OCI-LY3 (cell line): ENCODE data around the gene RPL10A.

Experiments
- EZH2phosphoT487 ChIP-seq: fragments of 200-600 bp; shearing (Covaris generic); IDR thresholded peaks from 2 replicates; pipeline ENCODE4 v1.6.1; 2018; ENCODE audit warnings: antibody characterized with exemption, mixed run types, low read depth
- TF ChIP-seq, protein P1 (sequence below): fragments of 200-600, 300-600 bp; sonication (generic); IDR thresholded peaks from 2 replicates; pipeline ENCODE4 v1.5.1; 2014; ENCODE audit warnings: antibody characterized with exemption, low read length, low read depth

- TF ChIP-seq, protein P1, sequence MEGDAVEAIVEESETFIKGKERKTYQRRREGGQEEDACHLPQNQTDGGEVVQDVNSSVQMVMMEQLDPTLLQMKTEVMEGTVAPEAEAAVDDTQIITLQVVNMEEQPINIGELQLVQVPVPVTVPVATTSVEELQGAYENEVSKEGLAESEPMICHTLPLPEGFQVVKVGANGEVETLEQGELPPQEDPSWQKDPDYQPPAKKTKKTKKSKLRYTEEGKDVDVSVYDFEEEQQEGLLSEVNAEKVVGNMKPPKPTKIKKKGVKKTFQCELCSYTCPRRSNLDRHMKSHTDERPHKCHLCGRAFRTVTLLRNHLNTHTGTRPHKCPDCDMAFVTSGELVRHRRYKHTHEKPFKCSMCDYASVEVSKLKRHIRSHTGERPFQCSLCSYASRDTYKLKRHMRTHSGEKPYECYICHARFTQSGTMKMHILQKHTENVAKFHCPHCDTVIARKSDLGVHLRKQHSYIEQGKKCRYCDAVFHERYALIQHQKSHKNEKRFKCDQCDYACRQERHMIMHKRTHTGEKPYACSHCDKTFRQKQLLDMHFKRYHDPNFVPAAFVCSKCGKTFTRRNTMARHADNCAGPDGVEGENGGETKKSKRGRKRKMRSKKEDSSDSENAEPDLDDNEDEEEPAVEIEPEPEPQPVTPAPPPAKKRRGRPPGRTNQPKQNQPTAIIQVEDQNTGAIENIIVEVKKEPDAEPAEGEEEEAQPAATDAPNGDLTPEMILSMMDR: no peak
- TF ChIP-seq EZH2phosphoT487: no peak
Observed at GRCh38 chr6:35473075-35473849, 5.1 kb downstream of the RPL10A start.
